Left lung (tissue), 10 donors: Measurements from ENCODE around the gene PLXNA1. TPM values are rescaled to one million over a fixed set of nuclear protein-coding genes. Genes with fewer than 3 reads are reported as not detected.

Experiments used
- ATAC-seq: fragments of 200-7000 bp; cut with Tn5 transposase; one replicate; pipeline ENCODE4 v1.9.1; 2020; ENCODE audit warnings: moderate library complexity
- DNase-seq, 4 donors: peaks; one replicate each; pipeline ENCODE4 v3.0.0-alpha.2; 2013 to 2020
- H3K27ac ChIP-seq, 2 donors: fragments of 200-600 bp; sonication (generic) in 1 of 2; one replicate each; pipeline versions ENCODE4 v1.5.0 to v1.8.0; 2020 to 2021
- H3K27me3 ChIP-seq, 2 donors: fragments of 200-600 bp; sonication (generic) in 1 of 2; one replicate each; pipeline versions ENCODE4 v1.5.0 to v1.8.0; 2020 to 2021
- H3K36me3 ChIP-seq, 2 donors: fragments of 200-600 bp; sonication (generic) in 1 of 2; one replicate each; pipeline versions ENCODE4 v1.5.0 to v1.8.0; 2020 to 2021
- H3K4me1 ChIP-seq, 2 donors: fragments of 200-600 bp; one replicate each; pipeline ENCODE4 v1.8.0; 2021
- H3K4me3 ChIP-seq, 2 donors: fragments of 200-600 bp; sonication (generic) in 1 of 2; one replicate each; pipeline versions ENCODE4 v1.5.0 to v1.8.0; 2020 to 2021; ENCODE audit warnings: mild to moderate bottlenecking in 1 of 2
- H3K9me3 ChIP-seq, 2 donors: fragments of 200-600 bp; sonication (generic) in 1 of 2; one replicate each; pipeline versions ENCODE4 v1.5.0 to v1.8.0; 2020 to 2021
- CTCF ChIP-seq, 2 donors: fragments of 200-600 bp; sonication (generic) in 1 of 2; IDR thresholded peaks; one replicate each; pipeline versions ENCODE4 v1.5.0 to v1.8.0; 2021; ENCODE audit warnings: antibody characterized with exemption in 2 of 2
- intact Hi-C, 2 donors: fragments of 100-400 bp; cut with DNase I; formaldehyde crosslinking; loops; one replicate each; pipeline versions ENCODE4 v1.11.2 to v1.14.2; 2022
- polyA plus RNA-seq, 6 donors: library from polyadenylated mRNA; unstranded; fragments of 120-200 nt; gene quantifications; one replicate each; pipeline ENCODE4 v1.2.1, GENCODE V29; 2013; ENCODE audit not compliant: insufficient read length in 6 of 6
- total RNA-seq, 2 donors: library from RNA; stranded (reverse); fragmentation: NEBNext Ultra II Directional; extraction: Animal tissue kit (Norgen Biotek cat#: 25700); gene quantifications; one replicate each; pipeline ENCODE4 v1.2.1, GENCODE V29; 2021
- donor health status: DM: no; HTN: yes; CAD: no.
- donor health status: DM: no; HTN: no; CAD: no.

The PLXNA1 gene
- total and polyA plus RNA-seq, 8 donors, result 27.2 to 64.6 (median 32.0) TPM

- H3K36me3 ChIP-seq, result peaks cover 0 to 10% of the 10 kb centered on the region in 2 donors
- H3K27me3 ChIP-seq, result no peaks in the 10 kb centered on the region
- TF ChIP-seq CTCF (IDR thresholded peaks at IDR 0.05), result no peak
- no peak overlapping the region for H3K4me3 ChIP-seq
- H3K27ac ChIP-seq, result peak overlapping the region; percentile 72 to 83
- no peak for ATAC-seq
- intact Hi-C loops, result no loop called here
- H3K4me1 ChIP-seq, result peaks cover 14 to 38% of the 10 kb centered on the region in 2 donors
- no peaks in the 10 kb centered on the region for H3K9me3 ChIP-seq
- DNase-seq, result no peak
Measured at GRCh38 chr3:127001486-127002194, 18.7 kb downstream of the PLXNA1 start.

GRCh38 chr3:127002195-127003174 lies 19.6 kb downstream of the PLXNA1 start:
- H3K27ac ChIP-seq, result peak overlapping the region; percentile 72 to 83
- peak in 1 of 2 donors; percentile 31 for TF ChIP-seq CTCF (IDR thresholded peaks at IDR 0.05)
- peaks cover 14 to 36% of the 10 kb centered on the region in 2 donors for H3K4me1 ChIP-seq
- no peaks in the 10 kb centered on the region for H3K27me3 ChIP-seq
- H3K36me3 ChIP-seq, result peaks cover 0 to 16% of the 10 kb centered on the region in 2 donors
- H3K4me3 ChIP-seq, result no peak overlapping the region
- H3K9me3 ChIP-seq, result no peaks in the 10 kb centered on the region
- DNase-seq (peak; percentile 85 to 91 (median 88)), ATAC-seq (peak; percentile 95)
- intact Hi-C loops, result no loop called here

GRCh38 chr3:127003175-127003555 lies 20.2 kb downstream of the PLXNA1 start:
- TF ChIP-seq CTCF (IDR thresholded peaks at IDR 0.05), result no peak
- DNase-seq, result no peak
- no peak for ATAC-seq
- Histone ChIP-seq H3K4me3 (no peak overlapping the region), H3K27ac (peak overlapping the region in 1 of 2 donors; percentile 72), H3K4me1 (peaks cover 14 to 36% of the 10 kb centered on the region in 2 donors), H3K36me3 (peaks cover 0 to 23% of the 10 kb centered on the region in 2 donors), H3K27me3 (no peaks in the 10 kb centered on the region), H3K9me3 (no peaks in the 10 kb centered on the region)
- intact Hi-C loops, result no loop called here

GRCh38 chr3:127003601-127004280 lies 20.8 kb downstream of the PLXNA1 start:
- no peak for DNase-seq
- no peak for ATAC-seq
- no peak overlapping the region for H3K4me3 ChIP-seq
- no peaks in the 10 kb centered on the region for H3K9me3 ChIP-seq
- no peak for TF ChIP-seq CTCF (IDR thresholded peaks at IDR 0.05)
- intact Hi-C loops, result no loop called here
- H3K4me1 ChIP-seq, result peaks cover 14 to 33% of the 10 kb centered on the region in 2 donors
- H3K27ac ChIP-seq, result no peak overlapping the region
- no peaks in the 10 kb centered on the region for H3K27me3 ChIP-seq
- H3K36me3 ChIP-seq, result peaks cover 0 to 25% of the 10 kb centered on the region in 2 donors
